IMR-90 (cell line): ENCODE measurements around the gene PCYT1B. TPM values are rescaled to one million over a fixed set of nuclear protein-coding genes. Genes with fewer than 3 reads are reported as not detected.

Source experiments
- ATAC-seq: fragments of 200-7000 bp; cut with Tn5 transposase; 2 replicates; pipeline ENCODE4 v1.9.1; 2020; ENCODE audit warnings: low read depth, mild to moderate bottlenecking, moderate library complexity
- BruUV-seq: library from RNA; stranded (reverse); fragments of 400-500 nt; replicated peaks from 2 replicates; lab custom pipeline; 2021; lab: Mats Ljungman, UMichigan
- CTCF ChIA-PET: fragments of 300-600 bp; formaldehyde crosslinking; extraction: SDS; loops from one replicate; lab custom pipeline; 2021; ENCODE audit warnings: antibody characterized with exemption; lab: Yijun Ruan, JAX
- POLR2A ChIA-PET: fragments of 300-600 bp; sonication (Branson Sonifier 250); formaldehyde crosslinking; loops from one replicate; lab custom pipeline; 2022; ENCODE audit warnings: antibody characterized with exemption; ENCODE audit not compliant: unreplicated experiment; lab: Charles Lee
- DNase-seq: peaks from one replicate; pipeline ENCODE4 v3.0.0; 2013
- H2AFZ ChIP-seq: replicated peaks from 2 replicates; pipeline ENCODE3; 2013; ENCODE audit warnings: low read length, mild to moderate bottlenecking; ENCODE audit not compliant: poor library complexity
- H2AK5ac ChIP-seq: 2 replicates; pipeline ENCODE4 v1.6.1; 2013; ENCODE audit warnings: low read depth, low read length, inconsistent platforms
- H2AK9ac ChIP-seq: replicated peaks from 2 replicates; pipeline ENCODE3; 2013; ENCODE audit warnings: mild to moderate bottlenecking, low read depth, low read length, moderate library complexity; ENCODE audit not compliant: poor library complexity
- H2BK120ac ChIP-seq: 2 replicates; pipeline ENCODE4 v1.6.1; 2013; ENCODE audit warnings: low read depth, low read length, inconsistent platforms
- H2BK15ac ChIP-seq: 3 replicates; pipeline ENCODE4 v1.6.1; 2013; ENCODE audit warnings: low read depth, low read length, inconsistent platforms
- H2BK20ac ChIP-seq: 2 replicates; pipeline ENCODE4 v1.6.1; 2013; ENCODE audit warnings: low read depth, mild to moderate bottlenecking, inconsistent platforms, low read length, moderate library complexity
- H2BK5ac ChIP-seq: 2 replicates; pipeline ENCODE4 v1.6.1; 2013; ENCODE audit warnings: mild to moderate bottlenecking, low read depth, low read length, inconsistent platforms; ENCODE audit not compliant: poor library complexity, severe bottlenecking
- H3K14ac ChIP-seq: replicated peaks from 2 replicates; pipeline ENCODE4 v1.6.1; 2013; ENCODE audit warnings: low read depth, low read length, inconsistent platforms
- H3K18ac ChIP-seq: 2 replicates; pipeline ENCODE4 v1.6.1; 2013; ENCODE audit warnings: low read depth, low read length, control low read depth
- H3K23ac ChIP-seq: 2 replicates; pipeline ENCODE4 v1.6.1; 2013; ENCODE audit warnings: low read depth, low read length, inconsistent platforms
- H3K27ac ChIP-seq: 2 replicates; pipeline ENCODE4 v1.5.1; 2013; ENCODE audit warnings: mild to moderate bottlenecking, control low read depth, low read length; ENCODE audit not compliant: insufficient read depth
- H3K27me3 ChIP-seq: 2 replicates; pipeline ENCODE4 v1.6.1; 2013; ENCODE audit warnings: low read length; ENCODE audit not compliant: control insufficient read depth, insufficient read depth
- H3K36me3 ChIP-seq: 2 replicates; pipeline ENCODE4 v1.6.1; 2013; ENCODE audit warnings: low read length, mixed read lengths; ENCODE audit not compliant: control insufficient read depth, insufficient read depth
- H3K4ac ChIP-seq: 2 replicates; pipeline ENCODE4 v1.6.1; 2013; ENCODE audit warnings: low read depth, low read length, inconsistent platforms
- H3K4me1 ChIP-seq: 2 replicates; pipeline ENCODE4 v1.6.1; 2013; ENCODE audit warnings: low read length, mixed read lengths; ENCODE audit not compliant: control insufficient read depth, insufficient read depth
- H3K4me2 ChIP-seq: 2 replicates; pipeline ENCODE4 v1.6.1; 2013; ENCODE audit warnings: low read depth, mild to moderate bottlenecking, control low read depth, low read length, moderate library complexity
- H3K4me3 ChIP-seq: 2 replicates; pipeline ENCODE4 v1.5.1; 2013; ENCODE audit warnings: low read depth, mild to moderate bottlenecking, control low read depth, low read length, moderate library complexity; ENCODE audit not compliant: insufficient read depth
- H3K56ac ChIP-seq: 2 replicates; pipeline ENCODE4 v1.6.1; 2013; ENCODE audit warnings: low read length, inconsistent platforms; ENCODE audit not compliant: insufficient read depth; ENCODE audit errors: extremely low read depth
- H3K79me1 ChIP-seq, 2 experiments: 2 replicates each; pipeline ENCODE4 v1.6.1; 2013; ENCODE audit warnings: low read length in 2 of 2, inconsistent platforms in 1 of 2, low read depth in 1 of 2
- H3K9ac ChIP-seq: 2 replicates; pipeline ENCODE4 v1.6.1; 2013; ENCODE audit warnings: low read depth, low read length, control low read depth
- H3K9me1 ChIP-seq: 2 replicates; pipeline ENCODE4 v1.6.1; 2013; ENCODE audit warnings: low read length, inconsistent platforms; ENCODE audit not compliant: insufficient read depth
- H3K9me3 ChIP-seq: 2 replicates; pipeline ENCODE4 v1.6.1; 2013; ENCODE audit warnings: low read length; ENCODE audit not compliant: control insufficient read depth, insufficient read depth
- H4K20me1 ChIP-seq: 2 replicates; pipeline ENCODE4 v1.6.1; 2013; ENCODE audit warnings: low read length, inconsistent platforms; ENCODE audit not compliant: insufficient read depth
- H4K5ac ChIP-seq: 2 replicates; pipeline ENCODE4 v1.6.1; 2013; ENCODE audit warnings: mild to moderate bottlenecking, low read depth, low read length, control low read depth
- H4K8ac ChIP-seq, 2 experiments: 2 replicates each; pipeline ENCODE4 v1.6.1; 2013; ENCODE audit warnings: low read depth in 2 of 2, low read length in 2 of 2, control low read depth in 1 of 2, inconsistent platforms in 1 of 2
- H4K91ac ChIP-seq: 2 replicates; pipeline ENCODE4 v1.6.1; 2013; ENCODE audit warnings: low read depth, low read length, inconsistent platforms; ENCODE audit not compliant: insufficient read depth
- BHLHE40 ChIP-seq: fragments of 150-350 bp; IDR thresholded peaks from 2 replicates; pipeline ENCODE4 v1.6.1; 2016; ENCODE audit warnings: mild to moderate bottlenecking, low read depth, low read length
- CEBPB ChIP-seq: IDR thresholded peaks from 2 replicates; pipeline ENCODE4 v1.6.1; 2012; ENCODE audit warnings: low read depth, low read length, improper control_type of control experiment
- CHD1 ChIP-seq: IDR thresholded peaks from 2 replicates; pipeline ENCODE4 v1.6.1; 2012; ENCODE audit warnings: low read depth, low read length, improper control_type of control experiment
- FOS ChIP-seq: fragments of 150-350 bp; IDR thresholded peaks from 2 replicates; pipeline ENCODE4 v1.6.1; 2016; ENCODE audit warnings: low read depth, low read length
- MAFK ChIP-seq: IDR thresholded peaks from 2 replicates; pipeline ENCODE4 v1.6.1; 2012; ENCODE audit warnings: low read depth, low read length, improper control_type of control experiment
- NFE2L2 ChIP-seq: fragments of 150-350 bp; IDR thresholded peaks from 2 replicates; pipeline ENCODE4 v1.6.1; 2016; ENCODE audit warnings: low read depth, mild to moderate bottlenecking, low read length
- POLR2A ChIP-seq: IDR thresholded peaks from 2 replicates; pipeline ENCODE4 v1.6.1; 2012; ENCODE audit warnings: mild to moderate bottlenecking, low read depth, low read length
- RCOR1 ChIP-seq: IDR thresholded peaks from 2 replicates; pipeline ENCODE4 v1.6.1; 2012; ENCODE audit warnings: mild to moderate bottlenecking, low read length, improper control_type of control experiment; ENCODE audit not compliant: insufficient replicate concordance
- SMC3 ChIP-seq: fragments of 150-350 bp; IDR thresholded peaks from 2 replicates; pipeline ENCODE4 v1.6.1; 2016; ENCODE audit warnings: low read depth, mild to moderate bottlenecking, antibody characterized with exemption, low read length, moderate library complexity
- WGBS, 2 experiments: methylation state at CpG; one replicate each; pipeline versions ENCODE4 v1.1.5 to v1.1.7; 2013; ENCODE audit warnings: missing lambda C conversion rate in 2 of 2; ENCODE audit not compliant: insufficient read length in 1 of 2; ENCODE audit errors: extremely low coverage in 2 of 2; 5-methylcytosine and 5-hydroxymethylcytosine counted together
- dilution Hi-C: fragments of 300-500 bp; cut with HindIII; formaldehyde crosslinking; loops from one replicate; pipeline ENCODE4 v1.14.3; 2018; ENCODE audit warnings: low sequenced_read_pairs; ENCODE audit not compliant: unreplicated experiment
- in situ Hi-C: fragments of 300-500 bp; cut with MboI; formaldehyde crosslinking; loops from 3 replicates; pipeline ENCODE4 v1.14.3; 2019; ENCODE audit warnings: low sequenced_read_pairs, inconsistent platforms, mixed read lengths
- intact Hi-C: fragments of 100-400 bp; cut with micrococcal nuclease; formaldehyde crosslinking; loops from 2 replicates; pipeline ENCODE4 v1.10.0; 2022
- polyA plus RNA-seq, 3 experiments: library from polyadenylated mRNA; depleted of rRNA; stranded (reverse); fragments of >200 nt; gene quantifications; 2 replicates each; pipeline ENCODE4 v1.2.3, GENCODE V29; 2012; ENCODE audit warnings: low replicate concordance in 1 of 3
- total RNA-seq: library from RNA; depleted of rRNA; stranded (reverse); fragments of >200 nt; gene quantifications from 2 replicates; pipeline ENCODE4 v1.2.3, GENCODE V29; 2012
- TF ChIP-seq, protein P1 (sequence below): conservative IDR thresholded peaks from 2 replicates; pipeline ENCODE4 v1.5.1; 2012; ENCODE audit warnings: mild to moderate bottlenecking, low read depth, low read length, improper control_type of control experiment

Gene PCYT1B
- total and polyA plus RNA-seq, 2 of the 4 experiments (the other 2 are of a cell fraction) = under 0.01 to 0.09 TPM

DNA sequence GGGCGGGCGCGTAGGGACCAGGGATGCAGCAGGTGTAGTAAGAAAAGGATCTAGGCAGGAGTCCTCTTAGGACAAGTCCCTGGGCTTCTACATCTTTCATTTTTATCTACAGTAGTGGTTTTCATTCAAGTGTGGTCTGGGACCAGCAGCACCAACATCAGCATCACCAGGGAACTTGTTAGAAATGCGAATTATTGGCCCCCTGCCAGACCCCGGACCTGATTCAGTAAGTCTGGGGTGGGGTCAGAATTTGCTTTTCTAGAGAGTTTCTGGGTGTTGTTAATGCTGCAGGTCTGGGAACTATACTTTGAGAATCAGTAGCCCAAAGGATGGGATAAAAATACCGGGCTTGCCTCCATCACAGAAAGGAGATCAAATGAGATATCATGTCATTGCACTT is 1.3 kb upstream of the PCYT1B start:
- peaks cover 8% of the 10 kb centered on the region for H3K27me3 ChIP-seq
- no peak overlapping the region for H3K14ac ChIP-seq
- dilution Hi-C loops (no loop called here), in situ Hi-C loops (no loop called here), intact Hi-C loops (no loop called here)
- no peaks in the 10 kb centered on the region for H3K79me1 ChIP-seq
- H3K4ac ChIP-seq = no peak overlapping the region
- H3K4me1 ChIP-seq = no peaks in the 10 kb centered on the region
- ChIA-PET POLR2A (no interaction called here), CTCF (no interaction called here)
- no peak overlapping the region for H3K4me3 ChIP-seq
- no peak overlapping the region for H4K8ac ChIP-seq
- no peak overlapping the region for H2BK5ac ChIP-seq
- WGBS, 2 experiments = 40% methylated on average over 1 of the region's 6 CpGs; no CpG with 5 or more reads in 1 of the 2 experiments
- no peaks in the 10 kb centered on the region for H3K9me1 ChIP-seq
- H2AK5ac ChIP-seq = no peak overlapping the region
- H4K5ac ChIP-seq = no peak overlapping the region
- no peak overlapping the region for H2BK15ac ChIP-seq
- no peak overlapping the region for H3K4me2 ChIP-seq
- H3K56ac ChIP-seq = no peak overlapping the region
- no peaks in the 10 kb centered on the region for H3K36me3 ChIP-seq
- no peak overlapping the region for H2AFZ ChIP-seq
- H3K18ac ChIP-seq = no peak overlapping the region
- no peak overlapping the region for H4K91ac ChIP-seq
- TF ChIP-seq MAFK (no peak), SMC3 (no peak), CEBPB (no peak), CHD1 (no peak), POLR2A (no peak), NFE2L2 (no peak), FOS (no peak), BHLHE40 (no peak), RCOR1 (no peak)
- TF ChIP-seq, protein P1, sequence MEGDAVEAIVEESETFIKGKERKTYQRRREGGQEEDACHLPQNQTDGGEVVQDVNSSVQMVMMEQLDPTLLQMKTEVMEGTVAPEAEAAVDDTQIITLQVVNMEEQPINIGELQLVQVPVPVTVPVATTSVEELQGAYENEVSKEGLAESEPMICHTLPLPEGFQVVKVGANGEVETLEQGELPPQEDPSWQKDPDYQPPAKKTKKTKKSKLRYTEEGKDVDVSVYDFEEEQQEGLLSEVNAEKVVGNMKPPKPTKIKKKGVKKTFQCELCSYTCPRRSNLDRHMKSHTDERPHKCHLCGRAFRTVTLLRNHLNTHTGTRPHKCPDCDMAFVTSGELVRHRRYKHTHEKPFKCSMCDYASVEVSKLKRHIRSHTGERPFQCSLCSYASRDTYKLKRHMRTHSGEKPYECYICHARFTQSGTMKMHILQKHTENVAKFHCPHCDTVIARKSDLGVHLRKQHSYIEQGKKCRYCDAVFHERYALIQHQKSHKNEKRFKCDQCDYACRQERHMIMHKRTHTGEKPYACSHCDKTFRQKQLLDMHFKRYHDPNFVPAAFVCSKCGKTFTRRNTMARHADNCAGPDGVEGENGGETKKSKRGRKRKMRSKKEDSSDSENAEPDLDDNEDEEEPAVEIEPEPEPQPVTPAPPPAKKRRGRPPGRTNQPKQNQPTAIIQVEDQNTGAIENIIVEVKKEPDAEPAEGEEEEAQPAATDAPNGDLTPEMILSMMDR = no peak
- no peaks in the 10 kb centered on the region for H4K20me1 ChIP-seq
- no peaks in the 10 kb centered on the region for H3K9me3 ChIP-seq
- no peak overlapping the region for H3K27ac ChIP-seq
- DNase-seq (no peak), ATAC-seq (no peak)
- no TSS peak for BruUV-seq
- H3K9ac ChIP-seq = no peak overlapping the region
- no peak overlapping the region for H2AK9ac ChIP-seq
- no peak overlapping the region for H2BK20ac ChIP-seq
- no peak overlapping the region for H2BK120ac ChIP-seq
- no peak overlapping the region for H3K23ac ChIP-seq
